HG03103 (cell line): ENCODE data around the gene SEC22A.

Experiments
- ATAC-seq: cut with Tn5 transposase; IDR thresholded peaks from one replicate; pipeline ENCODE4 v1.9.1; 2021; ENCODE audit warnings: low read depth; ENCODE audit not compliant: unreplicated experiment

SEC22A gene

DNA sequence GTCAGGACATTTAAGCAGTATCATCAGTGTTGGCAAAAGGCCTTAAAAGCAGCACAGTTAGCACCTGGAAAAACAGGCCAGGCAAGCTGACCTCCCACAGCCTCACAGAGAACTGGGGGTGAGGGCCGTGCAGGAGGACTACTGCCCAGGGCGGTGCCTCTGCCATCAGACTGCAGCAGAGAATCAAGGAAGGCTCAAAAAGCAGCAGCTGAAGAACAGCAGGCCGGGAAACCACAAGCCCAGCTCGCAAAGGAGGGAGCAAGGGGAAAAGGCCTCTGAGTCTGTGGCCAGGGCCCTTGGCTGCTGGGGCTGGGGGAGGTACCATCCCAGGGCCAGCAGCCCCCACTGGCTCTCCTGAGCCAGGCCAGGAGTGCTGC lies 84.2 kb downstream of the SEC22A start:
- ATAC-seq = no peak

GRCh38 chr3:123286308-123287023 lies 84.7 kb downstream of the SEC22A start:
- no peak for ATAC-seq

GRCh38 chr3:123287051-123287961 lies 85.6 kb downstream of the SEC22A start:
- ATAC-seq = no peak

GRCh38 chr3:123287962-123288302 lies 86.2 kb downstream of the SEC22A start:
- ATAC-seq = no peak

DNA sequence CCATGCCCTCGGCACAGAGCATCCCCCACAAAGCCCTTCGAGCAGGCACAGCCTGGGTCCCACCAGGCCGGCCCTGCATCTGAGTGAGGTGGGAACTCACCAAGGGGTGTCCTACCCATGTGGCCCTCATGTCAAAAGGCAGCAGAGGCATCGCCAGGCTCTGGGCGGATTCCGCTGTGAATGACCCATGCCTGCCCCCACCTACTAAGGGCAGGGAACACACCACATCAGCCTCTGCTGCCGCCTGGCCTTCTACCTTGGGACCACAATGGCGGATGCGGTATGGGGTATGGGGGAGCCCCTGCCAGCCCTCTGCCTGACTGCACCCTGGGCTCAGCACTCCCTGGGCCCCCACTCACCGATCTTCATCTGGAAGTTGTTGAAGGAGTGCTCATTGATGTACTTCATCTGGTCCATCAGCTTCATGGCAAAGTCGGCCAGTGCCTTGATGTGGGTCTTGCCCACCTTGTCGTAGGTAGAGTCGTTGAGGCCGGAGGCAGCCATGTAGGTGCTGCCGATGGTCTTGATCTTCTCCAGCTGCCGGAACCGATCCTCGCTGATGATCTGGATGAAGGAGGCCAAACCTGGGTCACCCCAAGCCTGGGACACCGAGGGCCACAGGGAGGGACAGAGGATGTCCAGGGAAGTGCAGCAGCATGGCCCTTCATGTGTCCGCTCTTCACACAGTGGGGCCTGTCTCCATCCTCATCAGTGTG lies 87.8 kb downstream of the SEC22A start:
- no peak for ATAC-seq

DNA sequence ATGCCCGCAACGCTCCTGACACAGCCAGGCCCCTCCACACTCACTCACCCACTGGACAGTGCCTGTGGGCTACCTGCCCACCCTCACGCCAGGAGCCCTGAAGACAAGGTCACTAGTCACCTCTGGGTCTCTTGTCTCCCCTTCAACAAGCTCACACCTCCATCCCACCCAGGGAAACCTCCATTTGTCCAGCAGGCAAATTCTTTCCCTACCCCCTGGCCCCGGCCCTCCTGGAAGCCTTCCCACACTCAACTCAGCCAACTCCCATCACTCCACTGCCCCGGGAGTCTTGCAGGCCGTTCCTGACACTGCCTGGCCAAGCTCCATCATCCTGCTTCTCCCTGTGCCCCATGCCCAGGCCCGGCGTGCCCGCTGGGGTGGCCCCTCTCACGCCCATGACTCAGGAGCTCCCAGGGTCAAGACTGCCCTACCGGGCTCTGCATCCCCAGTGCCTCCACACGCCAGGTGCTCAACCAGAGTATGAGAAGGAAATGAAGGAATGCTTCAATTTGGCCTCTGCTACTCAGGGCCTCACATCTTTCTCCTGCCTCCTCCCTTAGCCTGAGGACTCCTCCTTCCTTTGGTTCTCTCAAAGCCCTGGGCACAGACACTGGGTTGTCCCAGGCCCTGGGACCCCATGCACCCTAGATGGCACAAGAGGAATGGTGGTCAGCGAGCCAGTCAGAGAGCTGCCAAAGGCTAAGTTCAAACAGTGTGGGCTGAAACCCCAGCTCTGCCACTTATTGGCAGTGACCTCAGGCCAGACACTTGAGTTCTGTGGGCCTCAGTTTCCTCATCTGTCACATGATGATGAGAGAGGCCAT lies 88.6 kb downstream of the SEC22A start:
- no peak for ATAC-seq

DNA sequence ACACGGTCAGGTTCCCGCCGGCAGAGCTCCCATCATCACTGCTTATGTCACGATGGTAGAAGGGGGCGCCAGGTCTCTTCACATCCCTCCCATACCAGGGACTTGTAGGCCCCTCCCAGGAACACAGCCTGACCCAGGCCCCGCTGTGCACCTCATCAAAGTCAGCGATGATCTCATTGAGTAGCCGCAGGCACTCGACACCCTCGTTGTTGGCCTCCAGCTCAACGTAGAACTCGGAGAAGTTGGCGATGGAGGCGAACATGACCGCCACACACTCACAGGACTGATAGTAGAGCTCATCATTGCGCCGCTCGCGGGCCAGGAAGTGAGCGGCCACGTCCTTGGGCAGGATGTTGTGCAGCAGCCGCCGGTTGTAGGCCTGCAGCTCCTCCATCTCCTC lies 89.2 kb downstream of the SEC22A start:
- no peak for ATAC-seq

GRCh38 chr3:123291404-123291803 lies 89.7 kb downstream of the SEC22A start:
- ATAC-seq = no peak

GRCh38 chr3:123292321-123293310 lies 90.9 kb downstream of the SEC22A start:
- ATAC-seq = no peak

GRCh38 chr3:123294296-123294938 lies 92.7 kb downstream of the SEC22A start:
- no peak for ATAC-seq

- ATAC-seq = no peak
These were observed 93.6 kb downstream of the SEC22A start for GRCh38 chr3:123295171-123295900.

GRCh38 chr3:123295901-123296250 lies 94.1 kb downstream of the SEC22A start:
- ATAC-seq = no peak

DNA sequence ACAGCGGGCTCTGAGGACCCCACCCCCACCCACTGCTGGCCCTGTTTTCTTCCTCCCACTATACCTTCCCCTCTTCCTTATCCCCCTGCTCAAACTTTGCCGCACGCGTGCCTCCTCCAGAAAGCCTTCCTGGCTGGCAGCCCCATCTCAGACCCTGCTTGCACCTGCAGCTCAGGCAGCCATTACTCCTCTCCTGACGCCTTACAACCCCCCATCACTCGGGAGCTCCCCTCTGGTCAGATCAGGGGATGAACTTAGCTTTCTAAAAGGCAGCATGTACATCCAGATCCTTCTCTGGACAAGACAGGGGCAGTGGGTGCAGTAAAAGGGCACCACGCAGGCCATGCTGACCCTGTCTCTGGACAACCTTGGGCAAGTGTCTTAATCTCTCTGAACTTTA lies 94.5 kb downstream of the SEC22A start:
- no peak for ATAC-seq

DNA sequence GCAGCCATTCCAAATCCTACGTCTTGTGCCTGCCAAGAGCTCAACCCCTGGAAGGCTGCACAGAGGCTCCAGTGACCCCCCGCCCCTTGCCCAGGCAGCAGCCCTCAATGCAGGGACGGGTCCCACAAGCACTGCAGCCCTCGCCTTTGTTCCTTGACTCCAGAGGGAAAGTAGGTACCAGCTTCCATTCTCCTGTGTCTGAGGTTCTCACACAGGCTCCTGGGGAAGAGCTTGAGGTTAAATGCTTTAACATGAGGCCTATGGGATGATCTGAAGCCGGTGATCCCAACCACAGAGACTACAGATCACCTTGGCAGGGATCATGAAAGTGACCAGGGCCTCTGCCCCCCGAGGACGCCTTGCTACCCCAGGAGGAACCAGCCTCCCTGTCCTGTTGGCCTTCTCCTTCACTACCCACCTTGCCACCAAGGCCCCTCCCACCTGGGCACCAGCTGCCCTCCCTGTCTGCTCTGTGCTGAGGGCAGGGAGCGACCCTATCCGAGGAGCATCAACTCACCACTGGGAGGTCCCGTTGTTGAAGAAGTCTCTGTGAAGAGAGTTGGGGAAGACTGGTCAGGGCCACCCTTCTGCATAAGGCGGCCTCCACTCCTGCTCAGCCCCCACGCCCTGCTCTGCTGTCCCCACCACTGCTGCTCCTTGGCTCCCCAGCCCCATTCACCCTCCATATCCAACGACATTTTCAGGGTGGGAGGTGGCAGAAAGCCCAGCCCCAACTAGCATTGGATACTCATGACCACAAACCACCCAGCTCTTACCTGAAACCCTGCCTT lies 95.3 kb downstream of the SEC22A start:
- ATAC-seq = no peak

- no peak for ATAC-seq
These were observed 95.8 kb downstream of the SEC22A start for GRCh38 chr3:123297627-123297899.

DNA sequence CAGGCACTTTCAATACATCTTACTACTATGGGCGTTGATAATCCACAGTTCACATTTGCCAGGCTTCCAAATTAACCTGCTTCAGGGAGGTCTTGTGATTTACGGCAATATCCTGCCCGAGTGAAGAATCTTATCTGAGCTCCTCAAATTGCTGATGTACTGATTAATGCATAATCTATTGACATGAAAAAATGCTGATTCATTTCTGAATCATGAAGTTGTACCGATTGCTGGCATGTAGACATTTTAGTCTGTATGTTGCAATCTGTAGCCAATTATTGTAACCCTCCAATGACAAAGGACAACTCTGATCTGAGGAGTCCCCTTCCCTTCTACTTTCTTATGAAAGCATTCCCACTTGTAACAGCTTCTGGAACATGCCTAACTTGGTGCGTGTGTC lies 97.2 kb downstream of the SEC22A start:
- no peak for ATAC-seq

DNA sequence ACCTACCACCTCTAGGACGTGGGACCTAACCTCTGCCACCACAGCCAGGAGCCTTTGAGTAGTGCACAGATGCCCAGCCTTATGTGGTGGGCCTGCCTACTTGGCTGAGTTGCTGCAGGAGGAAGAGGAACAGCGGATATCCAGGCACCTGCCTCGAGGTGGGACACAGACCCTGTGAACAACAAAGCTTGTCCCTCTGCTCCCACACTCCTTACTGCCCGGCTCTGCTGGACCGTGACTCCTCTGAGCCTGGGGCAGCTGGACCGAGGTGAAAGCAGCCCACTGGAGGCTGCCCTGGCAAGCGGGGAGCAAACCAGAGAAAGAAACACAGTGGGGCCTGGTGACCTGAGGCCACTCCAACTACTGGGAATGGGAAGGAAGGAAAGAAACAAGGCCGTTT lies 97.8 kb downstream of the SEC22A start:
- no peak for ATAC-seq

- ATAC-seq = no peak
These were observed 98.3 kb downstream of the SEC22A start for GRCh38 chr3:123300056-123300455.
